HG02840 (cell line): Measurements from ENCODE around the gene FEM1B.

ENCODE experiments used
- ATAC-seq: cut with Tn5 transposase; IDR thresholded peaks from one replicate; pipeline ENCODE4 v1.9.1; 2021; ENCODE audit warnings: mild to moderate bottlenecking, moderate library complexity, moderate number of reproducible peaks; ENCODE audit not compliant: unreplicated experiment, low FRiP score

The FEM1B gene

DNA sequence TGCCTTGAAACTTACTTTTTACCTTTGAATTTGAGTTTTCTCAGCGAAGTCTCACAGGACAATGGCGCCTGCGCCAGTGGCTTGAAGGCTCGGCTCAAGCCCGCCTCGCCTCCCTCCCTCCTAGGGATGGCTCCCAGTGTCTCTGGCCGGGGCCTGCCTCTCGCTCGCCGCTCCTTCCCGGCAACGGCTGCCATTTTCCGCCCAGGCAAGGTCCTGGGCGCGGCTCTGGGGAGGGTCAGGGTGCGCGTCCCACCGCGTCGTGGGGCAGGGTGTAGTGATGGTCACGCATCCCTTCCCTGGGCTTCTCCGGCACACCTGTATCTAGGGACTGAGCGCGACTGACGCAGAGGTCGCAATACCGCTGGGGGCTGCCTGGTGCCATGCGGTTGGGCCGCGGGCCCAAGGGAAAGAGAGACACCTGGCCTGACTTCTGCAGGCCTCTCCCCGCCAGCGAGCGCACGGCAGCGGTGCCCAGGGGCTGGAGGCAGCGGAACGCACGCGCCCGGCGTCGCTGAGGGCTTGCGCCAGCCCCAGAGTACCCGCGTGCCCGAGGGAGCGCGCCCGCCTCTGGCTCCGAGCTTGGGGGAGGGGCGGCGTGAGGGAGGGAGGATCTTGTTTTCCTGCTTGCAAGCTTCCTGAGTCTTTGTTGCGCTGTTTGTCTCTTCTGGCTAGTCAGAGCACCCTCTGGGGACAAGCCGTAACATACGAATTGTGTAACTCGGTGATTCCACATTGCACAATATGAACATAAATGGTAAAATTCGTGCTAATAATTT, 20.7 kb upstream of the FEM1B start:
- ATAC-seq: no peak

DNA sequence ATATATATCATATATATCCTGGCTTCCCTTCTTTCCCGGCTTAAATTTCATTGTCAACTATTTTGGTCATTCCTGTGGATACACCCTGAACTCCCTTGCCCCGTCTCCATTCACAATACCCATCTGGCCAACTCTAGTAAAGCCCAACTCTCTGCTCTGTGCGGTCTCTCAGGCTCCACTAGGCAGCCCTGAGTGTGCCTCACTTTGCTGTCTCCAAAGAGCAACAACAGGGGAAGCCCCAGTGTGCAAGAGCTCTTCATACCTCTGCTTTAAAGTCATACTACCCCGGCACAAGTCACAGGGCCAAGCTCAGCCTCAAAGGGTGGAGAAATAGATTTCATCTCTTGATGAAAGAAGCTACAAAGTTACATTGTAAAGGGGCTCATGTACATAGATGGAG, 18.9 kb upstream of the FEM1B start:
- ATAC-seq: no peak

DNA sequence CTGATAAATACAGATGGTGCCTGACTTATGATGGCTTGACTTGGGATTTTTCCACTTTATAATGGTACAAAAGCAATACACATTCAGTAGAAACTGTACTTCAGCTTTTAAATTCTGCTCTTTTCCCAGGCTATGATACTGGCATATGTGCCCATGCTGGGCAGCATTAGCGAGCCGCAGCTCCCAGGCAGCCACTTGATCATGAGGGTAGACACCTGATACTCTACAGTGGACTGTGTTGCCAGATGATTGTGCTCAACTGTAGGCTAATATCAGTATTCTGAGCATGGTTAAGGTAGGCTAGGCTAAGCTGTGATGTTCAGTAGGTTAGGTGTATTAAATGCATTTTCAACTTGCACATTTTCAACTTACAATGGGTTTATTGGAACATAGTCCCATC, 17.7 kb upstream of the FEM1B start:
- no peak for ATAC-seq

- ATAC-seq: no peak
These were observed 16.3 kb upstream of the FEM1B start for GRCh38 chr15:68261241-68261640.

DNA sequence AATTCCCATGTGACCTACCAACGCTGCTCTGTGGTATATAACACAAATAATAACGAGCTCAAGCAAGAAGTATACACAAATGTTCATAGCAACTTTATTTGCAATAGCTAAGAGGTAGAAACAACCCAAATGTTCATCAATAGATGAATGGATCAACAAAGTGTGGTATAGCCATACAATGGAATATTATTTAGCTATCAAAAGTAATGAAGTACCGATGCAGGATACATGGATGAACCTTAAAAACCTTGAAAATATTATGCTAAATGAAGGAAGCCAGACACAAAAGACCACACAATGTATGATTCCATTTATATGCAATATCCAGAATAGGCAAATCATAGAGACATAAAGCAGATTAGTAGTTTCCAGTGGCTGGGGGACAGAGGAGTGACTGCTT, 15.6 kb upstream of the FEM1B start:
- ATAC-seq: no peak

GRCh38 chr15:68262514-68263356, 14.8 kb upstream of the FEM1B start:
- no peak for ATAC-seq

GRCh38 chr15:68264282-68264681, 13.3 kb upstream of the FEM1B start:
- no peak for ATAC-seq

DNA sequence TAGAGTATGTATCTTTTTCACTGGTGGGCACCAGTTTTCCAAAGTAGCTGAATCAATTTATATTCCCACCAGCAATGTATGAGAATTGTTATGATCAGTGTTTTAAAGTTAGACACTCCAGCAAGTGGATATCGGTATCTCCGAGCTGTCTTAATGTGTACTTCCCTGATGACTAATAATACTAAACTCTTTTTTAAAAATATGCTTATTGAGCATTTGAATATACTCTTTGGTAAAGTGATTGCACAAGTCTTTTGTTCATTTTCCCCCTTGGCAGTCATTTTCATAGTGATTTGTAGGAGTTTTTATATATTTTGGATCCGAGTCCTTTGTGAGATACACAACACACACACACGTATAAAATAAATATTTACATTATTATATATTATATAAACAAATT, 12.5 kb upstream of the FEM1B start:
- ATAC-seq: no peak

- no peak for ATAC-seq
These were observed 11.9 kb upstream of the FEM1B start for GRCh38 chr15:68265674-68266073.

- ATAC-seq: no peak
These were observed 9.1 kb upstream of the FEM1B start for GRCh38 chr15:68268405-68268804.

DNA sequence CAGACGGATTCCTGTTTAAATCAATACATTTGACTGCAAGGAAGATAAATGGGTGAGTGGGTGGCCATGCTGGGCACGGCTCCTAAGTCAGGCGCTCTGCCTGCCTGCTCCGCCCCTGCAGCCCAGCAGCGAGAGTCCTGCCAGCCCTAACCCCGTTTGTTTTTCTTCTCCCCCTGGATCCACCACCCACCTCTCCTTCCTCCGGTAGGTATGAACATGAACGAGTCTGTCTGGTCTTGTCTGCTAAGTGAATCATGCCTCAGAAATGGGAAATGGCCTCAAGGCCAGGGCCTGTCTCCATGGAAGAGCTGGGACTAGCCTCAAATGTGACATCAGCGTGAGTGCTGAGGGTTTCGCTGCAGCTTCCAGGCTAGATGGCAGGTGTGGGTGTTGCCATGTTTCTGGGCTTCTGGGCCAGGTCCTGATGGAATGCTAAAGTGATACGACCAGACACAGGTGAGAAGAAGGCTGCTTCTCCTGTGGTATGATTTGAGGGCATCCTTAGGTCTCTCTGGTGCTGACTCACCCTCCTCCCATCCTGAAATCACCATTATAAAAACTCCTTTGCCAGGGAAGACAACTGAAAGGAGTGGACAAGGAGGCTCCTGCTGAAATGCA, 5.6 kb upstream of the FEM1B start:
- no peak for ATAC-seq

DNA sequence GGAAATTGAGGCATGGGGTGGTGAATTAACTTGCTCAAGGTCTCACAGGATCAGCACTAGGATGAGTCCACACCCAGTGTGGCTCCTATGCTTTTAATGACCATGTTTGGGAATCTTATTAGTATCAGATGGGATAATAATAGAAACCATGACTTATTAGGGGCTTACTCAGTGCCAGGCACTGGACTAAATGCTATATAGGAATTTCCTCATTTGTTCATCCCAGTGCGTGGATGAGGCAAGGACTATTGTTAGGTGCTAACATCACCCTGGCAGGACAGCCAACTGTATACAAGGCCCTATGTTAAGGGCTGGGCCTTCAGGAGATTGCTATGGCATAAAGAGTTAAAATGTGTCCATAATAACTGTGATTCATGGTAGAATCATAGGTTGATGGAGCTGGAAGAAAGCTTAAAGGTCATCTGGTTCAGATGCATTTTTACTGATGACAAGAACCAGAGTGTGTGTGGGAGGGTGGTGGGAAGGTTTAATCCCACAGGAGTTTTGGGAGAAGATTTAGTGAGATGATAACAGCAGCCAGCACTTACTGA, 4.7 kb upstream of the FEM1B start:
- no peak for ATAC-seq

GRCh38 chr15:68274201-68274848, 3.2 kb upstream of the FEM1B start:
- no peak for ATAC-seq

DNA sequence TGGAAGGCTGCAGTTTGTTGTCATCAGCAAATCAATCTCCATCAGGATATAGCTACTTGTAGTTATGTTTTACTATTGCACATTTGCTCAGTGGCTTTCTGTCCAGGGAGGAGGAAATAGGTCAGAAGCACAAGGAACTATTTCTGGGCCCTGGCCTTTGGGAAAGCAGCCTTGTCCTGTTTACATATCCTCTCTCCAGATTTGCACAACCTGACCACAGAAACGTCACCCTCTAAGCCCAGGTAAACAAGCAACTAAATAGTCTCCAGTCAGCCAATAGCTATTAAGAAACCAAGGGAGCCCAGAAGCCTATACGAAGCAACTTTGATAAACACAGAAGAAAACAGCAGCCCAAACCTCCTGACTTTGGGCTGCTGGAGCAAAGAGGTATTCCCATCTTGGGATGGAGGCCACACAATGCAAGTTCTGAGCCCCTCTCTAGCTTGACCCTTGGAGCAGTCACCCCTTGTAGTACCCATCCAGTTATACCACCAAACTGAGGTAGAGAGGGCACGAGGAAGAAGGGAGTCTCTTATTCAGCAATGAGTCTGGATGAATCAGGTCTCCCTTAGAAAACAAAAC, 2.3 kb upstream of the FEM1B start:
- ATAC-seq: no peak

GRCh38 chr15:68276668-68277067, 877 bp upstream of the FEM1B start:
- no peak for ATAC-seq

DNA sequence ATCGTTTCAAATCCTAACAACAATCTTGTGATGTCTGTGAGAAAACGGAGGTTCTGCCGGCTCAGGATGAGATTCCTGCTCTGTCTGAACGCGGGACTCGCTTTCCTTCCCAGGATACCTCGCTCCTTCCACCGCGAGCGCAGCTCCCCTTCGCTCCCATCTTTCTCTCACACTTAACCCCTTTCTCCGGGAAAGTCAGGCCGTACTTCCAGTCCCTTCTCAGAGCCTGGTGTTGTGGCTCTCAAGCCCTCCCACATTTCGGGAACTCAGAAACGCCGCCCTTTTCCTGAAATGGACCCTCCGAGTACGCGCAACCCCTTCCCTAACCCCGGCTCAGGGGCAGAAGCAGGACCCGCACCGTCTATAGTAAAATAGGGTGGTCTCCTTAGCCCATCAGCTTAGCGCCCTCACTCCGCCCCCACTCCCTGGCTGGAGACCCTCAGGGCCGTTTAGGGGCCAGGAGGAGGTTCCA, 378 bp upstream of the FEM1B start:
- ATAC-seq: no peak

DNA sequence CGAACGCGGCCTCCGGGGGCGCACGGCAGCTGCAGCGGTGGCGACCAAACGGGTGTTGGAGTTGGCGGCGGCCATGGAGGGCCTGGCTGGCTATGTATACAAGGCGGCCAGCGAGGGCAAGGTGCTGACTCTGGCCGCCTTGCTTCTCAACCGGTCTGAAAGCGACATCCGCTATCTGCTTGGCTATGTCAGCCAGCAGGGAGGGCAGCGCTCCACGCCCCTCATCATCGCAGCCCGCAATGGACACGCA, 725 bp downstream of the FEM1B start:
- no peak for ATAC-seq

DNA sequence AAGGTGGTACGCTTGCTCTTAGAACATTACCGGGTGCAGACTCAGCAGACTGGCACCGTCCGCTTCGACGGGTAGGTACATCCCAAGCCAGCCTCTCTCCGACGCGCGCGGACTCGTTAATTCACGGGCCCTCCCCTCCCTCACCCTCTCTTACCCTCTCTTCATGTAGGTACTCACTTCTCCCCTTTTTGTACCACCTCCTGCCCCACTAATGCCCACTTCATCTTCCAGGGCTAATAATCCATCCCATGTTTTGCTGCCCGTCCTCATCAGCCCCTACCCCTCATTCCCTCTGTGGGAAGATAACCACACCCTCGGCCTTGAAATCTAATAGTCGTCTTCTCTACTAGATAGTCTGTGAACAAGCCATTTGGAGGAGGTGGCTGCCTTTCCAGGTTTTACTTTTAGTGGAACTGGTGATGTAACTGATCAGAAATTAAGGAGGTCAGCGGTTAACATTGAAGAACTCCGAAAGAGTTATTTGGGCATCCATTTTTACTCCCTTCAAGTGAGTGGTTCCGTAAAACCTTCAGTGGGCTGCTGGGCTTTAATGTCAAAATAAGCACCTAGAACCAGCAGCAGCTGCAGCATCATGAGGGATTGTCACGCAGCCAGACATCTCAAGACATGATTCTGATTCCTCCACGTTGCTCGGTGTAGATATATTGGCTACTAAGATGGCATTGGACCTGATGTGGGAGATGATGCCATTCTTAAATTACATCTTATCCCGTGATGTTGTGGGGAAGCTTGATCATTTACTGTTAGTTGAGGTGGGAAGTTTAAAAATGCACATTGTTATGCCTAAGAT, 1.3 kb downstream of the FEM1B start:
- no peak for ATAC-seq
